Measurements from ENCODE around the gene DAB1. TPM values are rescaled to one million over a fixed set of nuclear protein-coding genes. Genes with fewer than 3 reads are reported as not detected.

DAB1 gene
- total RNA-seq, 4 donors from 2014 or later = under 0.01 to 5.9 (median 0.61) TPM

DNA sequence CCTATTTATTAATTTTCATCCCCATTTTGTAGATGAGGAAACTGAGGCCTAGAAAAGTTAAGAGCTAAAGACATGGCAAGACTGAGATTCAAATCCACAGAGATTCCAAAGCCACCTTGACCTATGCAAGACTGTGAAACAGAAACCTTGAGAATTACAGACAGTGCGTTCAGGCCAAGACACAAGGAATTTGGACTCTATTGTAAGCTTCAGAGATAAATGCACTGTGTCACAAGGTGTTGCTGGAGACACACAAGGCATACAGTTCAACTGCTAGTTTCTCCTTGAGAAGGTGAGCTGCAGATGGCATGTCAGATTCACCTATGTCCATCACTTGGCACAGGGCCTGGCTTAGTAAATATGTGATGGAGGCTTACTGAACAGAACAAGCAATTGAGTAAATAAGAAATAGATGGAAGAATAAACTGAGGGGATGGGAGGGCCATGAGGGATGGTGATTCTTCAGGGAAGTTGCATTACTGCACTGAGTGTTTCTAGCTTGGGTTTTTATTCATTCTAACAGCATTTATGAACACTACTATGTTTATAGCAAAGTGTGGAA is 215.0 kb downstream of the DAB1 start:
- TF ChIP-seq POLR2A (IDR thresholded peaks at IDR 0.05) = no peak
- TF ChIP-seq CTCF (IDR thresholded peaks at IDR 0.05) = no peak
- no peak overlapping the region for H3K4me3 ChIP-seq
- intact Hi-C loops (cut with DNase I; ENCODE audit: low total_unique reads) = no loop called here
- no peaks in the 10 kb centered on the region for H3K27me3 ChIP-seq
- H3K27ac ChIP-seq = no peak overlapping the region
- no peak for DNase-seq
- H3K4me1 ChIP-seq = no peaks in the 10 kb centered on the region
- no peaks in the 10 kb centered on the region for H3K36me3 ChIP-seq
- no peaks in the 10 kb centered on the region for H3K9me3 ChIP-seq

DNA sequence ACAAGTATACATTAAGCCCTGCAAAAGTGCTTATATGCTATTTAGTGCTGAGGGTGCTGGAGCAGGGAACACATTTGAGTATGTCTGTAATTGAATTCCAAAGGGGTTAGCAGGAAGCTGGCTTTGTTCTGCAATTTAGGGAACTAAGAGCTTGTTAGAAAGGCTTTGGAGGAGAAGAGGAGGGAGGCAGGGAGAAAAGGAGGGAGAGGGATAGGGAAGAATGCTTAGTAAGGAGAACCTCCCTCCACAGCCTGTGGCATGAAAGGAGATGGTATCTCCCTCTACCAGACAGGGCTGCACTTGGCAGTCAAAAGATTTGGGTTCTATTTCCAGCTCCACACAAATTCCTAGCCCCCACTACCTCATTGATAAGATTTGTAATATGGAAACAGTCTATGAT is 217.8 kb downstream of the DAB1 start:
- Histone ChIP-seq H3K4me1 (no peaks in the 10 kb centered on the region), H3K27ac (no peak overlapping the region), H3K9me3 (no peaks in the 10 kb centered on the region), H3K27me3 (no peaks in the 10 kb centered on the region), H3K36me3 (no peaks in the 10 kb centered on the region), H3K4me3 (no peak overlapping the region)
- no peak for DNase-seq
- no peak for TF ChIP-seq POLR2A (IDR thresholded peaks at IDR 0.05)
- no peak for TF ChIP-seq CTCF (IDR thresholded peaks at IDR 0.05)
- intact Hi-C loops (cut with DNase I; ENCODE audit: low total_unique reads) = no loop called here

GRCh38 chr1:57204942-57205787 is 218.7 kb downstream of the DAB1 start:
- no peaks in the 10 kb centered on the region for H3K27me3 ChIP-seq
- no peak for DNase-seq
- TF ChIP-seq POLR2A (IDR thresholded peaks at IDR 0.05) (no peak), CTCF (IDR thresholded peaks at IDR 0.05) (no peak)
- no peak overlapping the region for H3K4me3 ChIP-seq
- no peak overlapping the region for H3K27ac ChIP-seq
- intact Hi-C loops (cut with DNase I; ENCODE audit: low total_unique reads) = no loop called here
- no peaks in the 10 kb centered on the region for H3K4me1 ChIP-seq
- no peaks in the 10 kb centered on the region for H3K36me3 ChIP-seq
- H3K9me3 ChIP-seq = no peaks in the 10 kb centered on the region

- no peaks in the 10 kb centered on the region for H3K9me3 ChIP-seq
- no peak overlapping the region for H3K27ac ChIP-seq
- intact Hi-C loops (cut with DNase I; ENCODE audit: low total_unique reads) = no loop called here
- no peaks in the 10 kb centered on the region for H3K27me3 ChIP-seq
- H3K36me3 ChIP-seq = no peaks in the 10 kb centered on the region
- H3K4me1 ChIP-seq = no peaks in the 10 kb centered on the region
- H3K4me3 ChIP-seq = no peak overlapping the region
- no peak for DNase-seq
- TF ChIP-seq POLR2A (IDR thresholded peaks at IDR 0.05) (no peak), CTCF (IDR thresholded peaks at IDR 0.05) (no peak)
Observed at GRCh38 chr1:57204091-57204490, 219.8 kb downstream of the DAB1 start.

- Histone ChIP-seq H3K9me3 (no peaks in the 10 kb centered on the region), H3K4me3 (no peak overlapping the region), H3K4me1 (no peaks in the 10 kb centered on the region), H3K36me3 (no peaks in the 10 kb centered on the region), H3K27me3 (no peaks in the 10 kb centered on the region), H3K27ac (no peak overlapping the region)
- intact Hi-C loops (cut with DNase I; ENCODE audit: low total_unique reads) = no loop called here
- TF ChIP-seq POLR2A (IDR thresholded peaks at IDR 0.05) (no peak), CTCF (IDR thresholded peaks at IDR 0.05) (no peak)
- DNase-seq = no peak
Observed at GRCh38 chr1:57202241-57202640, 221.6 kb downstream of the DAB1 start.
